Spleen (tissue), 7 donors: ENCODE results near the gene KRT40.

Source experiments
- POLR2A ChIP-seq, 3 donors: fragments of 450-650 bp; IDR thresholded peaks; one replicate each; pipeline ENCODE4 v1.5.1; 2017; ENCODE audit warnings: antibody characterized with exemption in 3 of 3, mild to moderate bottlenecking in 1 of 3
- TF ChIP-seq, protein P1 (sequence below), 11 experiments: fragments of 200-600 bp in 7 of 11; fragments of 450-650 bp in 4 of 11; sonication (generic) in 4 of 11; IDR thresholded peaks in 8 of 11; conservative IDR thresholded peaks in 3 of 11; 1 replicate in 7 of 11; 2 replicates in 4 of 11; pipeline versions ENCODE4 v1.4.0 to v1.8.0; 2016 to 2021; ENCODE audit warnings: antibody characterized with exemption in 11 of 11, inconsistent platforms in 4 of 11, mild to moderate bottlenecking in 1 of 11
- donor health status: DM: no; HTN: no; CAD: no; lungs with moderate emphysema.
- donor health status: DM: no; HTN: no; CAD: no.
- donor health status: DM: no; HTN: no; CAD: no.

DNA sequence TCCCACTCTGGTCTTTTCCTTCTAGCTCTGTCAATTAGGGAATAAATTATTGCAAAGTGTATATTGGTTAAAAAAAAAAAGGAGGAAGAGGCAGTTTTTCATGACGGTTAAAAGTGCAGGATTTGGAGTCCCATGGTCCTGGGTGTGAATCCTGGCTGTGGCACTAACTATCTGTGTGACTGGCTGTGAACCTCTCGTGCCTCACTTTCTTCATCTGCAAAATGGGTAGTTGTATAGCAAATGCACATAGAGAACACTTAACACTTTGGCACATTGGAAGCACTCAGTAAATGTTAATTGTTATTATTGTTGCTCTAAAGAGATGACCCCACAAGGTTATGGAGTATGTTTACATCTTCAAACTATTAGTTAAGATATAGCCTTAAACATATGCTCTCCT lies 36.2 kb downstream of the KRT40 start:
- no peak for TF ChIP-seq POLR2A (IDR thresholded peaks at IDR 0.05)
- TF ChIP-seq, protein P1, sequence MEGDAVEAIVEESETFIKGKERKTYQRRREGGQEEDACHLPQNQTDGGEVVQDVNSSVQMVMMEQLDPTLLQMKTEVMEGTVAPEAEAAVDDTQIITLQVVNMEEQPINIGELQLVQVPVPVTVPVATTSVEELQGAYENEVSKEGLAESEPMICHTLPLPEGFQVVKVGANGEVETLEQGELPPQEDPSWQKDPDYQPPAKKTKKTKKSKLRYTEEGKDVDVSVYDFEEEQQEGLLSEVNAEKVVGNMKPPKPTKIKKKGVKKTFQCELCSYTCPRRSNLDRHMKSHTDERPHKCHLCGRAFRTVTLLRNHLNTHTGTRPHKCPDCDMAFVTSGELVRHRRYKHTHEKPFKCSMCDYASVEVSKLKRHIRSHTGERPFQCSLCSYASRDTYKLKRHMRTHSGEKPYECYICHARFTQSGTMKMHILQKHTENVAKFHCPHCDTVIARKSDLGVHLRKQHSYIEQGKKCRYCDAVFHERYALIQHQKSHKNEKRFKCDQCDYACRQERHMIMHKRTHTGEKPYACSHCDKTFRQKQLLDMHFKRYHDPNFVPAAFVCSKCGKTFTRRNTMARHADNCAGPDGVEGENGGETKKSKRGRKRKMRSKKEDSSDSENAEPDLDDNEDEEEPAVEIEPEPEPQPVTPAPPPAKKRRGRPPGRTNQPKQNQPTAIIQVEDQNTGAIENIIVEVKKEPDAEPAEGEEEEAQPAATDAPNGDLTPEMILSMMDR (IDR thresholded peaks at IDR 0.05 in 8 of 11, conservative IDR thresholded peaks at IDR 0.05 in 3 of 11): no peak
